Measurements from ENCODE around the gene DLX5.

DLX5 gene

GRCh38 chr7:97003262-97004246, 21.1 kb downstream of the DLX5 start:
- Histone ChIP-seq H3K27ac (ENCODE audit: low read depth, low read length) (no peak overlapping the region), H3K27me3 (ENCODE audit: insufficient read depth, low read length) (peaks cover 9% of the 10 kb centered on the region; the same call in 1 of the 2 replicates)

GRCh38 chr7:97002555-97003261, 21.9 kb downstream of the DLX5 start:
- no peak overlapping the region for H3K4me3 ChIP-seq (ENCODE audit: low read depth, low read length)
- H3K79me2 ChIP-seq (ENCODE audit: control insufficient read depth, insufficient read depth, low read length, unreplicated experiment) = no peaks in the 10 kb centered on the region
- H3K27me3 ChIP-seq (ENCODE audit: insufficient read depth, low read length) = peaks cover 9% of the 10 kb centered on the region; the same call in 1 of the 2 replicates
- no peak overlapping the region for H2AFZ ChIP-seq (ENCODE audit: low read length, unreplicated experiment)
- H3K36me3 ChIP-seq (ENCODE audit: insufficient read depth, low read length) = no peaks in the 10 kb centered on the region
- no peaks in the 10 kb centered on the region for H3K4me1 ChIP-seq (ENCODE audit: control insufficient read depth, insufficient read depth, low read length, unreplicated experiment)
- H3K27ac ChIP-seq (ENCODE audit: low read depth, low read length) = no peak overlapping the region

More at GRCh38 chr7:97003262-97004246, 21.1 kb downstream of the DLX5 start:
- H3K4me3 ChIP-seq (ENCODE audit: low read depth, low read length) = no peak overlapping the region
- H3K79me2 ChIP-seq (ENCODE audit: control insufficient read depth, insufficient read depth, low read length, unreplicated experiment) = no peaks in the 10 kb centered on the region
- no peaks in the 10 kb centered on the region for H3K4me1 ChIP-seq (ENCODE audit: control insufficient read depth, insufficient read depth, low read length, unreplicated experiment)
- H2AFZ ChIP-seq (ENCODE audit: low read length, unreplicated experiment) = no peak overlapping the region
- no peaks in the 10 kb centered on the region for H3K36me3 ChIP-seq (ENCODE audit: insufficient read depth, low read length)

DNA sequence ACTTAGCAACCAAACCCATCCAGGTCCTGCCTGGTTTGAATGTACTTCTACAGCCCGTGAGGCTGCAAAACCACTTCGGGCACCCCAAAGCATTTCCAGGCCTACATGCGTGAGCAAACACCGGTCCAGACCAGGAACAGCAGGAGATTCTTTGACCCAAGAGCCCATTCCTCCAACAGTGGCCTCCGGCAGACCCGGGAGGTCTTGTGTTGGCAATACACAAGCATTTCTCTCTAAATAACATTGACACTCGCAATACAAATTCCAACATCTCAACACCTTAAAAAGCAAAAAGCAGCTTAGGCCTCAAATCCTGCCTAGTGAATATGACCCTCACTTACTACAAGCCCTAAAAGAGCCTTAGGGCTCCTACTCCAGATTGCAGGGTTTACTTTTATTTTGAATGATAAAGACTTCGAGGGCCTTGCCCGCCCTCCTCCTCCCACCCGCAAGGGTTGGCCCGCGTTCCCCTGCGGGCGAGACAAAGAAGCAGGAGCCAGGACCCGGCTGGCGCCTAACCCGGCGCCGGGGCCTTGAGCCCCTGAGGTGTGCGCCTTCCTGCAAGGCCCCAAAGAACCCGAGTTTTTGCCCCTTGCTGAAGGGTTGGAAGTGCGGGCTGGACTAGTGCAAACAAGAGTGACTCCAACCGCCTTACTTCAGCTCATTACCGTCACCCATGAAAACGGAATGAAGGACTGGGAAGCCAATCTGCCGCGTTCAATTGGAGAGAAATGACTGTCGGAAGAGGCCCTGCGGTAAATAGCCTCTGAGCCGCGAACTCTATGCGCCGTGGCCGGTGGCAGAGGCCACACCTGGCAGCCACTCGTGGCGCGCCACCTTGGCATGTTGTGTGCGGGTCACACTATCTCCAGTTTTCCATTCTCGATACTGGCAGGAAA, 22.7 kb downstream of the DLX5 start:
- Histone ChIP-seq H3K4me1 (ENCODE audit: control insufficient read depth, insufficient read depth, low read length, unreplicated experiment) (no peaks in the 10 kb centered on the region), H2AFZ (ENCODE audit: low read length, unreplicated experiment) (no peak overlapping the region), H3K4me3 (ENCODE audit: low read depth, low read length) (no peak overlapping the region), H3K79me2 (ENCODE audit: control insufficient read depth, insufficient read depth, low read length, unreplicated experiment) (no peaks in the 10 kb centered on the region), H3K27me3 (ENCODE audit: insufficient read depth, low read length) (0 out of 2 replicates have a peak, but pooled peaks cover 3% of the 10 kb centered on the region), H3K36me3 (ENCODE audit: insufficient read depth, low read length) (no peaks in the 10 kb centered on the region), H3K27ac (ENCODE audit: low read depth, low read length) (no peak overlapping the region)

- Histone ChIP-seq H3K4me1 (ENCODE audit: control insufficient read depth, insufficient read depth, low read length, unreplicated experiment) (no peaks in the 10 kb centered on the region), H3K4me3 (ENCODE audit: low read depth, low read length) (no peak overlapping the region), H3K79me2 (ENCODE audit: control insufficient read depth, insufficient read depth, low read length, unreplicated experiment) (no peaks in the 10 kb centered on the region), H3K27ac (ENCODE audit: low read depth, low read length) (no peak overlapping the region), H3K36me3 (ENCODE audit: insufficient read depth, low read length) (no peaks in the 10 kb centered on the region), H2AFZ (ENCODE audit: low read length, unreplicated experiment) (no peak overlapping the region), H3K27me3 (ENCODE audit: insufficient read depth, low read length) (no peaks in the 10 kb centered on the region)
Observed at GRCh38 chr7:97001221-97001620, 23.4 kb downstream of the DLX5 start.

DNA sequence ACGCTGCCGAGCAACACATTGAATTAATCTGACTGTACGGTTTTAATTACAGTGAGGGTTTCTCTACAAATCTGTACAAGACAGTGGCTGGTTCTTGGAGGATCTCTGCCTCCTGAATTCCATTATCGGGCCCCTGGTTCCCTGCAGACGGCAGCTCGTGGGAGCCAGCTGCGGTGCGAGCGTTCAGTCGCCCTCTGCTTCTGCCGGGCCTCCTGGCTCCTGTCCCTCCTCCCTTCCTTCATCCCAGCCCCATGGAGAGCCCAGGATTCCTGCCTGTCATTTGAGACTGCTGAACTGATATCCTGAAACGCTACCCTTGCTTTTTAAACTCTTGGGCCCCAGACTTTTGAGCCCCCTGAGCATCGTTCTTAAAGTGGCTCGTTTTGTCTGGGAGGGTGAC, 25.9 kb downstream of the DLX5 start:
- H3K4me1 ChIP-seq (ENCODE audit: control insufficient read depth, insufficient read depth, low read length, unreplicated experiment) = no peaks in the 10 kb centered on the region
- H3K27ac ChIP-seq (ENCODE audit: low read depth, low read length) = no peak overlapping the region
- no peak overlapping the region for H2AFZ ChIP-seq (ENCODE audit: low read length, unreplicated experiment)
- H3K36me3 ChIP-seq (ENCODE audit: insufficient read depth, low read length) = no peaks in the 10 kb centered on the region
- peaks cover 5% of the 10 kb centered on the region; the same call in 1 of the 2 replicates for H3K27me3 ChIP-seq (ENCODE audit: insufficient read depth, low read length)
- H3K4me3 ChIP-seq (ENCODE audit: low read depth, low read length) = no peak overlapping the region
- H3K79me2 ChIP-seq (ENCODE audit: control insufficient read depth, insufficient read depth, low read length, unreplicated experiment) = no peaks in the 10 kb centered on the region

GRCh38 chr7:96998333-96998732, 26.3 kb downstream of the DLX5 start:
- no peaks in the 10 kb centered on the region for H3K79me2 ChIP-seq (ENCODE audit: control insufficient read depth, insufficient read depth, low read length, unreplicated experiment)
- peaks cover 5% of the 10 kb centered on the region; the same call in 1 of the 2 replicates for H3K27me3 ChIP-seq (ENCODE audit: insufficient read depth, low read length)

GRCh38 chr7:96997512-96998032, 27.1 kb downstream of the DLX5 start:
- no peak overlapping the region for H3K4me3 ChIP-seq (ENCODE audit: low read depth, low read length)
- H3K79me2 ChIP-seq (ENCODE audit: control insufficient read depth, insufficient read depth, low read length, unreplicated experiment) = no peaks in the 10 kb centered on the region
- H2AFZ ChIP-seq (ENCODE audit: low read length, unreplicated experiment) = no peak overlapping the region
- no peaks in the 10 kb centered on the region for H3K4me1 ChIP-seq (ENCODE audit: control insufficient read depth, insufficient read depth, low read length, unreplicated experiment)
- H3K27me3 ChIP-seq (ENCODE audit: insufficient read depth, low read length) = peaks cover 5% of the 10 kb centered on the region; the same call in 1 of the 2 replicates
- no peak overlapping the region for H3K27ac ChIP-seq (ENCODE audit: low read depth, low read length)
- H3K36me3 ChIP-seq (ENCODE audit: insufficient read depth, low read length) = no peaks in the 10 kb centered on the region

More at GRCh38 chr7:96998333-96998732, 26.3 kb downstream of the DLX5 start:
- no peaks in the 10 kb centered on the region for H3K4me1 ChIP-seq (ENCODE audit: control insufficient read depth, insufficient read depth, low read length, unreplicated experiment)
- H3K36me3 ChIP-seq (ENCODE audit: insufficient read depth, low read length) = no peaks in the 10 kb centered on the region
- H3K27ac ChIP-seq (ENCODE audit: low read depth, low read length) = no peak overlapping the region
- H3K4me3 ChIP-seq (ENCODE audit: low read depth, low read length) = no peak overlapping the region
- H2AFZ ChIP-seq (ENCODE audit: low read length, unreplicated experiment) = no peak overlapping the region

DNA sequence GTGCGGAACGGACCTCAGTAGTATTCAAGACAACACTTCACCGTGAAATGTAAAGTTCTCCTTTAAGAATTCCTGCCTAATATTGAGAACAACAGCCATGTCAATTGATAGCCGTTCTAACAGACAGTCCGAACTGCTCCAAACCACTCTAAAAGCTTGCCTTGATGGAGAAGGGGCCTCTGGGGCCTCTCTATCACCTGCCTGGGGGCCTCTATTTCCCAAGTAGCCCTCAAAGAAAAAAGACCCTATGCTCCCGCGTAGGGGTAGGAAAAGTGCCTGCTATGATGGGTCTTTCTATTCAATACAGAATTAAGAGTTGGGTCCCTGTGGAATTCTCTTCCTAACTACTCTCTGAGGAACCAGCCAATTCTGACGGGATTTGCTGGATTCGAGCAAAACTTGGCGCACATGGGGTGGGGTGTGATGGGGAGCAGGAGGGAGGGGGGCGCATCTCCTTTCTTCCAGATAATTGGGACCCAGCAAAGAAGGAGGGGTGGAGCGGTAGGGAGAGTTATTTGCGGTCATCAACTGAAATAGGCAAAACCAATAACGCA, 27.6 kb downstream of the DLX5 start:
- Histone ChIP-seq H3K4me1 (ENCODE audit: control insufficient read depth, insufficient read depth, low read length, unreplicated experiment) (no peaks in the 10 kb centered on the region), H3K27me3 (ENCODE audit: insufficient read depth, low read length) (peaks cover 5% of the 10 kb centered on the region; the same call in 1 of the 2 replicates), H3K27ac (ENCODE audit: low read depth, low read length) (no peak overlapping the region), H3K36me3 (ENCODE audit: insufficient read depth, low read length) (no peaks in the 10 kb centered on the region), H3K4me3 (ENCODE audit: low read depth, low read length) (no peak overlapping the region), H3K79me2 (ENCODE audit: control insufficient read depth, insufficient read depth, low read length, unreplicated experiment) (no peaks in the 10 kb centered on the region), H2AFZ (ENCODE audit: low read length, unreplicated experiment) (no peak overlapping the region)

DNA sequence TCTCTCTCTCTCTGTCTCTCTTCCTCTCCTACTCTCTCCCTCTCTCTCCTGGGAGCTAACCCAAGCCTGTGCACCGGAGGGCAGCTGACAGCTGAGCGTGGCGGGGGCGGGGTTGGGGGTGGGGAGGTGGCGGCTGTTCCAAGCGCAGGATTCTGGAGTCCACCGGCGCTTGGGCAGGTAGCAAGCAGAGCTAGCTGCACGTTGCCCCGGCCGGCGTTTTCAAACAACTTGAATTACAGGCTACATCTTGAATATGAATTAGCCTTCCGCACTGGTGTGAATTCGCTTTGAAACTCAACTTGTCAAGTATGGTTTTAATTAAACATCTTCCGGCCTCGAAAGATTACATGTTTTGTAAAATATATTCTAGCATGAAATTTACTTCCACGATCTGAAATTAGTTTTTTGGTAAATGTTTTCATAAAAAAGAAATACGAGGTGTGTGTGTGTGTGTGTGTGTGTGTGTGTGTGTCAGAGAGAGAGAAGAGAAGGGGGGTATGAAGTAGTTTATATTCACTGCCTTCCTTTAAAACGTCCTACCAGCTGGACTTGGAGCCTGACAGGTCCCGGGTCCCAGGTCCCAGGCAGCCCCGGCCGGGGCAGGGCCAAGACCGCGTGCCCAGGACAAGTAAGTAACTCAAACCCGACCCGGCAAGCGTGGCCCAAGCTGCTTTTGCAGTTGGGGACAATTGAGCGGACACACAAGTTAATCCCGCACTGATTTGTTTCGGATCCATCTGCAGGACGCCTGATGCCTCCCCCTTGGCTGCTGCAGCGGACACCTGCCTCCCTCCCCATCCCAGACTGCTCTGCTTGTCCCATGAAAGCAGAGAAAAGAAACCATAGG, 28.3 kb downstream of the DLX5 start:
- H3K79me2 ChIP-seq (ENCODE audit: control insufficient read depth, insufficient read depth, low read length, unreplicated experiment) = no peaks in the 10 kb centered on the region
- H3K36me3 ChIP-seq (ENCODE audit: insufficient read depth, low read length) = no peaks in the 10 kb centered on the region
- no peaks in the 10 kb centered on the region for H3K4me1 ChIP-seq (ENCODE audit: control insufficient read depth, insufficient read depth, low read length, unreplicated experiment)
- no peak overlapping the region for H3K27ac ChIP-seq (ENCODE audit: low read depth, low read length)
- peaks cover 5% of the 10 kb centered on the region; the same call in 1 of the 2 replicates for H3K27me3 ChIP-seq (ENCODE audit: insufficient read depth, low read length)
- H3K4me3 ChIP-seq (ENCODE audit: low read depth, low read length) = no peak overlapping the region
- H2AFZ ChIP-seq (ENCODE audit: low read length, unreplicated experiment) = no peak overlapping the region

Data from ACC112 (cell line).